Vagina (tissue), 2 donors: ENCODE measurements around the gene SLAIN2.

Experiments used
- POLR2A ChIP-seq, 2 donors: fragments of 450-650 bp; IDR thresholded peaks; one replicate each; pipeline ENCODE4 v1.6.1; 2017; ENCODE audit warnings: antibody characterized with exemption in 2 of 2, mild to moderate bottlenecking in 2 of 2, moderate library complexity in 2 of 2
- POLR2AphosphoS5 ChIP-seq, 2 donors: sonication (generic); formaldehyde crosslinking; IDR thresholded peaks; one replicate each; pipeline ENCODE4 v1.9.0; 2017; ENCODE audit warnings: antibody characterized with exemption in 2 of 2, mild to moderate bottlenecking in 2 of 2, low read depth in 1 of 2; ENCODE audit not compliant: insufficient read depth in 1 of 2
- TF ChIP-seq, protein P1 (sequence below), 3 experiments: fragments of 450-650 bp in 2 of 3; fragments of 200-600 bp in 1 of 3; sonication (generic) in 1 of 3; IDR thresholded peaks; one replicate each; pipeline ENCODE4 v1.5.1; 2017 to 2019; ENCODE audit warnings: antibody characterized with exemption in 3 of 3, mild to moderate bottlenecking in 2 of 3, moderate library complexity in 2 of 3

DNA sequence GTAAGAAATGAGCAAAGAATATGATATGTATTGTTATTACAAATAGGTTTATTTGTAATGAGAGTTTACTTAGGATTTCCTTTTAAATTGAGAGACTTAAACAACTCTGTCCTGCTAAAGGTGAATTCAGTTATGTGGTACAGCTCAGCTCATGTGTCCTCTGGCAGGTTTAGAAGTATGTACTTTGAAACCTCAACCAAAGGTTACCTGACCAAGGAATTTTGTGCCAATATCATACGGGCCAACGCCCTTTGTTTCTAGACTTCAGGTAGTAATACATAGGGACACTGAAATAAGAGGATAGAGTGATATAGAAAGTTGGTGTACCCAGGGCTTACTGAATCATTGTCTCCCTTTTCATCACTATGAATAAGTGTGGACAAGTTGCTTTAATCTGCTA, 25.7 kb downstream of the SLAIN2 start:
- TF ChIP-seq, protein P1, sequence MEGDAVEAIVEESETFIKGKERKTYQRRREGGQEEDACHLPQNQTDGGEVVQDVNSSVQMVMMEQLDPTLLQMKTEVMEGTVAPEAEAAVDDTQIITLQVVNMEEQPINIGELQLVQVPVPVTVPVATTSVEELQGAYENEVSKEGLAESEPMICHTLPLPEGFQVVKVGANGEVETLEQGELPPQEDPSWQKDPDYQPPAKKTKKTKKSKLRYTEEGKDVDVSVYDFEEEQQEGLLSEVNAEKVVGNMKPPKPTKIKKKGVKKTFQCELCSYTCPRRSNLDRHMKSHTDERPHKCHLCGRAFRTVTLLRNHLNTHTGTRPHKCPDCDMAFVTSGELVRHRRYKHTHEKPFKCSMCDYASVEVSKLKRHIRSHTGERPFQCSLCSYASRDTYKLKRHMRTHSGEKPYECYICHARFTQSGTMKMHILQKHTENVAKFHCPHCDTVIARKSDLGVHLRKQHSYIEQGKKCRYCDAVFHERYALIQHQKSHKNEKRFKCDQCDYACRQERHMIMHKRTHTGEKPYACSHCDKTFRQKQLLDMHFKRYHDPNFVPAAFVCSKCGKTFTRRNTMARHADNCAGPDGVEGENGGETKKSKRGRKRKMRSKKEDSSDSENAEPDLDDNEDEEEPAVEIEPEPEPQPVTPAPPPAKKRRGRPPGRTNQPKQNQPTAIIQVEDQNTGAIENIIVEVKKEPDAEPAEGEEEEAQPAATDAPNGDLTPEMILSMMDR (IDR thresholded peaks at IDR 0.05): no peak
- TF ChIP-seq POLR2AphosphoS5 (IDR thresholded peaks at IDR 0.05; ENCODE audit: insufficient read depth in 1 of 2, low read depth in 1 of 2): no peak
- no peak for TF ChIP-seq POLR2A (IDR thresholded peaks at IDR 0.05)
